ENCODE results near the gene PRDM16. TPM values are rescaled to one million over a fixed set of nuclear protein-coding genes. Genes with fewer than 3 reads are reported as not detected.

Gene PRDM16
- total RNA-seq, 1 experiment from 2014 or later: 0.04 TPM

- H3K9me3 ChIP-seq (ENCODE audit: low read length): no peaks in the 10 kb centered on the region
- ATAC-seq (no peak), DNase-seq (no peak)
- no peak overlapping the region for H3K9ac ChIP-seq (ENCODE audit: low read length)
- H3K9me2 ChIP-seq (replicated peaks; ENCODE audit: low read length): no peaks in the 10 kb centered on the region
- no peak overlapping the region for H3K4me3 ChIP-seq (ENCODE audit: low read length)
- H3K36me3 ChIP-seq (ENCODE audit: low read depth, low read length): no peaks in the 10 kb centered on the region
- intact Hi-C loops (cut with micrococcal nuclease): no loop called here
- POLR2A ChIA-PET (ENCODE audit: unreplicated experiment): no interaction called here
- H4K20me1 ChIP-seq (ENCODE audit: low read length): no peaks in the 10 kb centered on the region
- no peak for TF ChIP-seq CTCF (conservative IDR thresholded peaks at IDR 0.05; ENCODE audit: low read depth, low read length)
- BruUV-seq (replicated peaks): no TSS peak
- H3K27ac ChIP-seq (ENCODE audit: low read length): no peak overlapping the region
- H2AFZ ChIP-seq (ENCODE audit: low read length): no peak overlapping the region
- H3K4me1 ChIP-seq (ENCODE audit: insufficient read depth, low read length): no peaks in the 10 kb centered on the region
- H3F3A ChIP-seq (ENCODE audit: low read length, unreplicated experiment): no peaks in the 10 kb centered on the region
- peaks cover 97% of the 10 kb centered on the region for H3K27me3 ChIP-seq (ENCODE audit: low read length)
- H3K79me2 ChIP-seq (ENCODE audit: low read length): no peaks in the 10 kb centered on the region
- H3K4me2 ChIP-seq (ENCODE audit: low read length): no peak overlapping the region
- CTCF ChIA-PET: no interaction called here
Observed at GRCh38 chr1:3081171-3081683, 12.2 kb downstream of the PRDM16 start.

DNA sequence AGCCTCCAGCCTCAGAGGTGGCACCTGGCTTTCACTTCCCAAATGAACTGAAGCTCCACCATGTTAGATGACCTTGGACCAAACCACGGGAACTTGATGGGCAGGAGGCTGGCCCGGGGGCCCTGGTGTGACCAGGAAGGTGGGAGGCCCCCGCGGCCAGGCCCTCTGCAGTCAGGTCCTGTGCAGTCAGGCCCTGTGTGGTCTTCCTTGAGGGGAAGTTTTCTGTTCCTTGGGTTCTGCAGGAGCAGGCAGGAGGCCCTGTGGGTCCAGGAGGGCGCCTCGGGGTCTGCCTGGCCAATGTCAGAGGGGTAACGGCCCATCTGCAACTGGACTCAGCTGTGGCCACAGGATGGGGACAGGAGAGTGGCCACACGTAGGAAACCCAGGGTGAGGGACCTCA lies 13.0 kb downstream of the PRDM16 start:
- DNase-seq (no peak), ATAC-seq (no peak)
- Histone ChIP-seq H3K4me2 (ENCODE audit: low read length) (no peak overlapping the region), H3K27ac (ENCODE audit: low read length) (no peak overlapping the region), H3K9me3 (ENCODE audit: low read length) (no peaks in the 10 kb centered on the region), H3K79me2 (ENCODE audit: low read length) (no peaks in the 10 kb centered on the region), H2AFZ (ENCODE audit: low read length) (no peak overlapping the region), H3K9me2 (replicated peaks; ENCODE audit: low read length) (no peaks in the 10 kb centered on the region), H3F3A (ENCODE audit: low read length, unreplicated experiment) (no peaks in the 10 kb centered on the region), H3K4me3 (ENCODE audit: low read length) (no peak overlapping the region), H3K9ac (ENCODE audit: low read length) (no peak overlapping the region), H3K27me3 (ENCODE audit: low read length) (peaks cover 95% of the 10 kb centered on the region), H3K36me3 (ENCODE audit: low read depth, low read length) (no peaks in the 10 kb centered on the region), H3K4me1 (ENCODE audit: insufficient read depth, low read length) (no peaks in the 10 kb centered on the region), H4K20me1 (ENCODE audit: low read length) (no peaks in the 10 kb centered on the region)
- intact Hi-C loops (cut with micrococcal nuclease): no loop called here
- ChIA-PET CTCF (no interaction called here), POLR2A (ENCODE audit: unreplicated experiment) (no interaction called here)
- TF ChIP-seq EZH2phosphoT487 (IDR thresholded peaks at IDR 0.05; ENCODE audit: borderline replicate concordance, low read length) (no peak), CTCF (conservative IDR thresholded peaks at IDR 0.05; ENCODE audit: low read depth, low read length) (no peak), EZH2 (IDR thresholded peaks at IDR 0.05; ENCODE audit: low read length, unreplicated experiment) (no peak)
- no TSS peak for BruUV-seq (replicated peaks)

DNA sequence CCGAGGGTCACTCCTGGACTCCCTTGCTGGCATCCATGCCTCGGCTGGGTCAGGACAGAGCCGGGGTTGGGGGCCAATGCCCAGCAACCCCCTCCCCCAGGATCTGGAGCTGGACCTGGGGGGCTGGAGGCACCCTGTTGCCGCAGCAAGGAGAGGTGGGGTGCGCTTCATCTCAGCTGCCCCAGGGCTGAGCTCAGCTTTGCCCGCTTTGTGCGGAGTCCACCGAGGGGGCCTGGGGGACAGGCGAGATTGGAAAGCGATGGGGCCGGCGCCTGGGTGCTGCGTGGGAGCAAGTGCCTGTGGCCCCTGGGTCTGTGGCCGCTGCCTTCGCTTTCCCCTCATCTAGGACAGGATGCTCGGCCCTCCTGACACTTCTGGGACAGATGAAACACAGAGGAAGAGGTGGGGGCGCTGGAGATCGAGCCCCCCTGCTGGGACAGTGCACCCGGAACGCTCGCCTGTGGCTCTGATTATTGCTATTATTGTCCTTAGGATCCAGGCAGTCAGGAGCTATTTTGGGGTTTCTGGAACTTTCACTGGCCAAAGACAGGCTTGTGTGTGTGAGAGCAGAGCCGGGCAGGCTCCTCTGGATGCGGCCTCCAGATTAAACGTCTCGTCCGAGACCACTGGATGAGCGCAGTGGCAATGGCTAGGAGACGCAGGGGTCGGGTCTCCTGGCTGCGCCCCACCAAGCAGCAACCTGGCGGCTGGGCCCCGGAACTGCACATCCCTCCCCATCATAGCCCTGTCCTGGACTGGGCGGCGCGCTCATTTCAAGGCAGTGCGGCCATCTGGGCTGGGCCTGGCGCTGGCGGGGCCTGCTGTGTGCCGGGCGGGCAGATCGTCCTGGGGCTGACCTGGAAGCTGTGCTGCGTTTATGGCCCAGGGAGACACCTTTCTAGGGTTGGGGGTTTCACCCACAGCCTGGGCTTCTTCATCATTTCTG lies 13.8 kb downstream of the PRDM16 start:
- POLR2A ChIA-PET (ENCODE audit: unreplicated experiment): no interaction called here

More for the DNA sequence above, 13.8 kb downstream of the PRDM16 start:
- Histone ChIP-seq H3K79me2 (ENCODE audit: low read length) (no peaks in the 10 kb centered on the region), H3K4me1 (ENCODE audit: insufficient read depth, low read length) (no peaks in the 10 kb centered on the region), H4K20me1 (ENCODE audit: low read length) (no peaks in the 10 kb centered on the region), H3K27ac (ENCODE audit: low read length) (no peak overlapping the region), H3K4me3 (ENCODE audit: low read length) (no peak overlapping the region), H3K27me3 (ENCODE audit: low read length) (peaks cover 95% of the 10 kb centered on the region), H3K9ac (ENCODE audit: low read length) (no peak overlapping the region), H3K36me3 (ENCODE audit: low read depth, low read length) (no peaks in the 10 kb centered on the region), H3K9me2 (replicated peaks; ENCODE audit: low read length) (no peaks in the 10 kb centered on the region), H3F3A (ENCODE audit: low read length, unreplicated experiment) (no peaks in the 10 kb centered on the region), H3K9me3 (ENCODE audit: low read length) (no peaks in the 10 kb centered on the region), H2AFZ (ENCODE audit: low read length) (no peak overlapping the region), H3K4me2 (ENCODE audit: low read length) (no peak overlapping the region)
- ATAC-seq: no peak
- no peak for TF ChIP-seq EZH2phosphoT487 (IDR thresholded peaks at IDR 0.05; ENCODE audit: borderline replicate concordance, low read length)
- TF ChIP-seq CTCF (conservative IDR thresholded peaks at IDR 0.05; ENCODE audit: low read depth, low read length): no peak
- no peak for TF ChIP-seq EZH2 (IDR thresholded peaks at IDR 0.05; ENCODE audit: low read length, unreplicated experiment)
- DNase-seq: no peak
- intact Hi-C loops (cut with micrococcal nuclease): no loop called here
- no TSS peak for BruUV-seq (replicated peaks)
- CTCF ChIA-PET: no interaction called here
